Measurements from ENCODE around the gene GRIN1.

The GRIN1 gene

GRCh38 chr9:137194909-137195308 is 56.0 kb downstream of the GRIN1 start:
- no peak for DNase-seq (ENCODE audit: low read depth)

DNA sequence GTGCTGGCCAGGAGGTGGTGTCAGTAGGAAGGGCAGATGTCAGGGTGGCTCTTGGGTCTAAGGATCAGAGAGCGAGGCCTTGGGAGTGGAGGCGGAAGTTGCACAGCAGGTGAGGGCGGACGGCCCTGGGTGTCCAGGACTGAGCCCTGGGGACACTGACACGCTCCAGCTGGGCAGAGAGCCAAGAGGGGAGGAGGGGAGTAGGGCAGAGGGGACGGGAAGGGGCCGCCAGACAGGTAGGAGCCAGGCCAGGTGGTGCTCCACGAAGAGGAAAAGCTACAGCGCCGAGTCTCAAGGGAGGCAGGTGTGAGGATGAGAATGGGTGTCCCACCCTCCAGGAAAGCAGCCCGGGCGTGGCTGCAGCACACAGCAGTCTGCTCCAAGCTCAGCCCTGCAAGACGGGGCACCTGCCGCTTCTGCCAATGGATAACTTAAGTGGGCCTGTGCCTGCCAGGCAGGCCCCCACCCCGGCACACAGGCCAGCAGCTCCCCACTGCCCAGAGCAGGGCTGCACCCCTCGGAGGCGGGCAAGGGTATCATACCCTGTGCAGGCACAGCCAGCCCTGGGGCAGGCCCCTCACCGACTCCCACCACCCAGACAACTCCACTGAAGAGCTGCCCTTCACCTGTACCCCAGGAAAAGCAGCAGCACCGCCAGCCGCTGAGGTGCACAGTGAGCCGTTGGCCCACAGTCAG is 56.7 kb downstream of the GRIN1 start:
- DNase-seq (ENCODE audit: low read depth) = no peak

GRCh38 chr9:137198051-137198901 is 59.3 kb downstream of the GRIN1 start:
- no peak for DNase-seq (ENCODE audit: low read depth)

DNA sequence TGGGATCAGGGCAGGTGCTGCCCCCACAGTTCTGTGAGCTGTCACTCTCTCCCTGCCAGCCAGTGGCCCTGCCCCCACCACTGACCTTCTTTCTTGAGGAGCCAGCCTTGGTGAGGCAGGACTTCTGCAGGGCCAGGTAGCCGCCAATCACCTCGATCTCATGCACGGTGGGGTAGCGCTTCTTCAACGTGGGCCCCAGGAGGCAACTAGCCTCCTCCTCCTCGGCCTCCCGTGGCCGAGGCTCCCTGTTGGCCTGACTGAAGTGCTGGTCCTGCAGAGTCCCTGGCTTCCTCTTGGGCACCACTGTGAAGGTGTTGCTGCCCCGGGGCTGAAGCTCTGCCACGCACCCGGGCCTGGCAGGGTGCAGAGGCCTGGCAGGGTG is 59.9 kb downstream of the GRIN1 start:
- no peak for DNase-seq (ENCODE audit: low read depth)

DNA sequence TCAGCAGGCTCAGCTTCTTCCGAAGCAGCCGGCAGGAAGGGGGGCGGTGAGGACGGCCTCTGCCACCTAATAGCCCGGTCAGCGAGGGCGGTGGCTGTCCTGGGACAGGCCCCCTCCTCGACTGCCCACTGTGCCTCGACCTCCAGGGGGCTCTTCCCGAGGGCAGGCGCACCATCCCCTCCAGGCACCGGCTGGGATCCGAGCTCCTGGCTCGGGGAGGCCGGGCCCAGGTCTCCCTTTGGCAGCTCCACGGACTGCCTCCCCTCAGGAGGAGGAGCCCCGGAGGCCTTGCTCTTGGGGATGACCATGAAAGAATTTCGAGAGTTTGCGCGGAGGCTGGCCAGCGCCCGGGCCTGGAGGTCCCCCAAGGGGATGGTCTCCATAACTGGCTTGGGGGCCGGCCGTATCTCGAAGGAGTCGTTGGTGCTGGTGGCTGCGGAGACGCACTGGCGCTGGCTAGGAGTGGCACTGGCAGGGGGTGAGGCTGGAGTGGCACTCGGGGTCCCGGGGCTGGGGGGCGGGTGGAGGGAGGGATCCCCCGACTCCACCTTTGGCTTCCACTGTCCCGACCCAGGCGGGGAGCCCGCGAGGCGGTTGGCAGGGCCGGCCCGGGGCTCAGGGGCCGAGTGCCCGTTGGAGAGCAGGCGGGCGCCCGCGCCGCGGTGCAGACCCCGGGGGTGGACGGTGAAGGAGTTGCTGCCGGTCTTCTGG is 60.6 kb downstream of the GRIN1 start:
- peak; percentile 34 for DNase-seq (ENCODE audit: low read depth)

DNA sequence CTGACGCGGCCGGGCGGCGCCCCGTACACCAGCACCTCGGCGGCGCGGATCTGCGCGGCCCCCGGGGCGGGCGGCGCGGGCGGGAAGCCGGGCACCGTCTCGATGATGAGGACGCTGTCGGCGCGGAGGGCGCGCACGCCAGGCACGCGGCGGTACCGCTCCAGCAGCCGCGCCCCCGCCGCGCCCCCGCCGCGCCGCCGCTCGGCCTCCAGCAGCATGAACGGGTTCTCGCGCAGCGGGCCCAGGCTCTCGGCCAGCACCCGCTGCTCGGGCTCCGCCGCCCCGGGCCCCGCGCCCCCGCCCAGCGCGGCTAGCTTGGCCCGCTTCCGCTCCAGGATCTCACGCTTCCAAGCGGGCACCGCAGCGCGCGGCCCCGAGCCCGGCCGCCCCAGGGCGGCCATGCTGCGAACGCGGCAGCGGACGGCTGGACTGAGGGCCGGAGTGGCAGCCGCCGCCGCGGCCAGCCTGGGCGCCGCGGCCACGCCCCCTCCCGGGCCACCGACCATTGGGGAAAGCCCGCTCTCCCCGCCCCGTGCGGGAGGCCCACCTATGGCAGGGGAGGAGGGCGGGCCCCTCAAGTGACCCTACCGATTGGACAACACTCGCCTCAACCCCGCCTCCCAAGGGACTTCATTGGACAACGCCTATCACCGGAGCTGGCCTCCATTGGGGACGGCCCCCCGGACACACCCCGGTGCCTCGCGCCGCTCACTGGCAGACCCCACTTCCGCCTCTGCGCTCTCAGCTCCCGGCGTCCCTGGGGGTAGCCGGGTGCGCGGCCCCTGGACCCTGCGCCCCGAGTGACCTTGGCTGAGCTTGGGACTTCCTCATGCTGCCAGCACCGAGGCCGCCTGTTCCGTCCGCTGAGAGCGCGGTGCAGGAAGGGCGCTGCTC is 61.6 kb downstream of the GRIN1 start, which contains the start of gene TPRN:
TSS of gene TPRN (minus strand) at position 431 of the 894 bp plus-strand sequence. CDS start at position 401, 30 bp downstream.
- peak; percentile 98 for DNase-seq (ENCODE audit: low read depth)

- no peak for DNase-seq (ENCODE audit: low read depth)
These were observed 62.4 kb downstream of the GRIN1 start for GRCh38 chr9:137201205-137201868.

DNA sequence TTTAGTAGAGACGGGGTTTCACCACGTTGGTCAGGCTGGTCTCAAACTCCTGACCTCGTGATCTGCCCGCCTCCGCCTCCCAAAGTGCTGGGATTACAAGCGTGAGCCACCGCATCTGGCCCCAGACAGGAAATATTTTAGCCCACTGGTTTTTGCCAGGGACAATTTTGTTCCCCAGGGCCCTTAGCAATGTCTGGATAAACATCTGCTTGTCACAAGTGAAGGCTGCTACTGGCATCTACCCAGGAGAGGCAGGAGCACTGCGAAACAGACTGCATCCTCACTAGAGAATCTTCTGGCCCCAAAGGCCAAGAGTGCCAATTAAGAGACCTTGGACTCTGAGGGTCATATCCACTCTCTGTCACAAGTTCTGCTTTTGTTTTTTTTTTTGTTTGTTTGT is 64.0 kb downstream of the GRIN1 start:
- no peak for DNase-seq (ENCODE audit: low read depth)

GRCh38 chr9:137204731-137205125 is 65.8 kb downstream of the GRIN1 start:
- no peak for DNase-seq (ENCODE audit: low read depth)

DNA sequence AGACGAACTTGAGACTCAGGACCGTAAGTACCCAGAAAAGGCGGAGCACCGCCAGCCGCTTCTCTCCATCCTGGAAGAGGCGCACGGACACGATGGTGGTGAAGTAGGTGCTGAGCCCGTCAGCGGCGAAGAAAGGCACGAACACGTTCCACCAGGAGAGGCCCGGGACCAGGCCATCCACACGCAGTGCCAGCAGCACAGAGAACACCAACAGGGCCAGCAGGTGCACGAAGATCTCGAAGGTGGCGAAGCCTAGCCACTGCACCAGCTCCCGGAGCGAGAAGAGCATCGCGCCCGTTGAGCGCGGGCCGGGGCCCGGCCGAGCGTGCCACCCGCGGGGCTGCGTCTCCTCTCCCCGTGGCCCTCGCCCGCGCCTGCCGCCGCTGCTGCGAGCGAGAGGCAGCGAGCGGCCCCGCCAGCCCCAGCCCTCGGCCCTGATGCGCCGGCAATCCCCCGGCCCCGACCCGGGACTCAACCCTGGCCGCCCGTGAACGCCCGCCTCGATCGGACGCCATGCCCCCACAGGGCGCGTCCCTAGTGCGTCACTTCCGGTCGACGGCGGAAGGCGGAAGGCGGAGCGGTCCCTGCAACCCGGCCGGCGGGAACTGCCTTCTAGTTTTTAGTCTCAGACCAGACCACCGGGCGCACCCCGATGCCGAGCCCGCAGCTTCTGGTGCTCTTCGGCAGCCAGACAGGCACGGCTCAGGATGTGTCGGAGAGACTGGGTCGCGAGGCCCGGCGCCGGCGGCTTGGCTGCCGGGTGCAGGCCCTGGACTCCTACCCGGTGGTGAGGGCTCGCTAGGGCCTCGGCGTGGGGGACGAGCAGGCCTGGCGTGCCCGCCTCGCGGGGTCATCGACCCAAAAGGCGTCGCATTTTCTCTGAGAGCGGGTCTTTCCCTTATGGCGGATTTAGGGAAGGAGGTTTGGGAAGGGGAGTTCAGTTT is 66.4 kb downstream of the GRIN1 start, which contains the start of the genes NDOR1 and TMEM203:
TSS of gene NDOR1 (plus strand) at position 575 of the 944 bp plus-strand sequence. CDS start at position 653, 78 bp downstream.
TSS of gene TMEM203 (minus strand) at position 523 of the 944 bp plus-strand sequence. CDS start at position 289, 234 bp downstream.
- peak; percentile 67 for DNase-seq (ENCODE audit: low read depth)

DNA sequence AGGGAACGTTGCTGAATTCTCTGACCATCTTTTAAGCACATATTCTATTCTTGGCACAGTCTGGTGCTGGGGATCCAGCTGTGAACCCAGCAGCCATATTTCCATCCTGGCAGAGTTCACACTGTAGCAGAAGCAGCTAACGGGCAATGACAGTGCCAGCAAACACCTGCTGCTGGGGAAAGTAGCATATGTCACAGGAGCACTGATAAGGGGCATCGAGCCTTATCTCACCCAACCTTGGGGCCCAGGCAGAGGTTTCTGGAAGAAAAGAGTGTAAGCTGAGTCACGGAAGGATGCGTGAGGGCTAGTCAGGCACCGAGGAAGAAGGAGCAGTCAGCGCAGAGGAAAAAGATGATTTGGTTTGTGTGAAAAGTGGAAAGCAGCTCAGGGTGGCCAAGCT is 67.6 kb downstream of the GRIN1 start:
- no peak for DNase-seq (ENCODE audit: low read depth)

- no peak for DNase-seq (ENCODE audit: low read depth)
These were observed 72.6 kb downstream of the GRIN1 start for GRCh38 chr9:137211532-137211931.

DNA sequence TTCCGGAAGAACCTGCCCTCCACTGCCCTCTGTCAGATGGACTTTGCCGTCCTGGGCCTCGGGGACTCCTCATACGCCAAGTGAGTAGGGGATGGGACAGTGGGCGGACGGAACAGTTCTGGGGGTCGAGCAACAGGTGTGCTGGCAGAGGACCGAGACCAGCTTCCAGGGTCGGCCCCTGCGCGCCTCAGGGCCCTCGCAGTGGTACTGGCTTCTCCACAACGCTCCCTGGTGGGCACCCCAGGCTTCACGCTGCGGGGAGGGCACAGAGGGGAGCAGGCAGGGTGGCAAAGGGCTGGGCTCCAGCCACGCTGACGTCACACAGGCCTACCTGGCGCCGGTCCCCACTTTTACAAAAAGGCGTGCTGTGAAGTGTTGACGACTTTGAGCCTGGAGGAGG is 73.6 kb downstream of the GRIN1 start:
- no peak for DNase-seq (ENCODE audit: low read depth)

DNA sequence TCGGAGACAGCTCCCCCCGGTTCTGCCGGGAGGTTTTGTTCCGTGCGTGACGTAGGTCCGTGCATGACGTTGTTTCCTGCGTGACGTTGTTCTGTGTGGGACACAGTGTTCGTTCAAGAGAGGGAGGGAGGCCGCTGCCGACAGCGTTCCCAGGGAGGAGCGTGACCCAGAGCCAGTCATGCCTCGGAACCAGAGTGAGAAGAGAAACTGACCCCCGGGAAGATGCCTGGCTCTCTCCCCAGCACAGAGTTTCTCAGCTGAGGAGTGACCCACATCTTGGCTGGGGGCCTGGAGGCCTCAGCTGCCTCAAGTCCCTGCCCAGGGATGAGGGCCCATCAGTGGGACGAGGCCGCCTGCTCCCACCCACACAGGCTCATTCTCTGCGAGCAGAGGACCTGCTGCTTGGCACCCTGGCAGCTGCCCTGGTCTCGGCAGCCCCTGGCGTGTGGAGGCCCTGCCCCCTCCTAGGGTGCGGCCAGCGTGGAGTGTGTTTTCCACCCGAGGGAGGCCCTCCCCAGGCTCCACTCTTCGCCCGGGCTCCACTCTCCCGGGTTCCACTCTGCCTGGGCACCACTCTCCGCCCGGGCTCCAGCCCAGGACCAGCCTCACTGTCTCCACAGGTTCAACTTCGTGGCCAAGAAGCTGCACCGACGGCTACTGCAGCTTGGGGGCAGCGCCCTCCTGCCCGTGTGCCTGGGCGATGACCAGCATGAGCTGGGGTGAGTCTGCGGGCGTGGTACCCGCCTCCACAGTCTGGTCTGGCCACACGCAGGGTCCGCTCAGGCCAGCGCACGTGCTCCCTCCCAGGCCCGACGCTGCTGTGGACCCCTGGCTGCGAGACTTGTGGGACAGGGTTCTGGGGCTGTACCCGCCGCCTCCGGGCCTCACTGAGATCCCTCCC is 74.5 kb downstream of the GRIN1 start:
- no peak for DNase-seq (ENCODE audit: low read depth)

- DNase-seq (ENCODE audit: low read depth) = no peak
These were observed 75.7 kb downstream of the GRIN1 start for GRCh38 chr9:137214620-137215019.

- DNase-seq (ENCODE audit: low read depth) = no peak
These were observed 76.4 kb downstream of the GRIN1 start for GRCh38 chr9:137215196-137215986.

- DNase-seq (ENCODE audit: low read depth) = no peak
These were observed 77.4 kb downstream of the GRIN1 start for GRCh38 chr9:137216188-137216965.

All from amniotic epithelial cell (primary cell).